H1 (cell line): Measurements from ENCODE around the gene GPRIN1. TPM values are rescaled to one million over a fixed set of nuclear protein-coding genes. Genes with fewer than 3 reads are reported as not detected.

Source experiments
- ATF2 ChIP-seq: IDR thresholded peaks from 2 replicates; pipeline ENCODE4 v1.6.1; 2012; ENCODE audit warnings: low read length, inconsistent platforms
- CBX5 ChIP-seq: fragments of 300-800, 300-1000 bp; sonication (generic); IDR thresholded peaks from 2 replicates; pipeline ENCODE4 v1.7.1; 2016; ENCODE audit warnings: antibody characterized with exemption, low read length, low read depth
- CHD7 ChIP-seq: fragments of 300-600 bp; sonication (generic); IDR thresholded peaks from 2 replicates; pipeline ENCODE4 v1.7.1; 2012; ENCODE audit warnings: low read length, moderate library complexity, mild to moderate bottlenecking, inconsistent platforms; ENCODE audit not compliant: insufficient replicate concordance
- EP300 ChIP-seq, 2 experiments: IDR thresholded peaks; 1 replicate in 1 of 2; 2 replicates in 1 of 2; pipeline ENCODE4 v1.6.1; 2011 to 2012; ENCODE audit warnings: low read depth in 2 of 2, low read length in 2 of 2, mild to moderate bottlenecking in 2 of 2, borderline replicate concordance in 1 of 2, inconsistent platforms in 1 of 2, moderate library complexity in 1 of 2
- EZH2 ChIP-seq: fragments of 200-600 bp; sonication (generic); IDR thresholded peaks from 2 replicates; pipeline ENCODE4 v1.7.1; 2012; ENCODE audit warnings: low read depth, mild to moderate bottlenecking, moderate library complexity, low read length, inconsistent platforms; ENCODE audit not compliant: severe bottlenecking
- KDM1A ChIP-seq: fragments of 200-600, 300-600 bp; sonication (generic); IDR thresholded peaks from 2 replicates; pipeline ENCODE4 v1.7.1; 2016; ENCODE audit warnings: mild to moderate bottlenecking, low read length, borderline replicate concordance
- MAX ChIP-seq: IDR thresholded peaks from 2 replicates; pipeline ENCODE4 v1.6.1; 2012; ENCODE audit warnings: inconsistent platforms
- RBBP5 ChIP-seq: IDR thresholded peaks from 2 replicates; pipeline ENCODE4 v1.7.1; 2012; ENCODE audit warnings: low read depth, mild to moderate bottlenecking, inconsistent platforms, low read length, moderate library complexity, borderline replicate concordance
- TAF7 ChIP-seq: optimal IDR thresholded peaks from 2 replicates; pipeline ENCODE3; 2011; ENCODE audit warnings: low read depth, mild to moderate bottlenecking, inconsistent platforms, low read length, moderate library complexity, borderline replicate concordance
- polyA plus RNA-seq, 7 experiments: library from polyadenylated mRNA; depleted of rRNA in 3 of 7; stranded (reverse) in 5 of 7; unstranded in 2 of 7; fragments of >200 nt in 5 of 7; fragments of 200-250 nt in 2 of 7; gene quantifications; 1 replicate in 5 of 7; 2 replicates in 1 of 7; 4 replicates in 1 of 7; pipeline versions ENCODE4 v1.2.1 to v1.2.3, GENCODE V29; 2011 to 2013; ENCODE audit warnings: missing spikeins in 2 of 7, mixed read lengths in 2 of 7
- total RNA-seq: library from RNA; stranded (reverse); fragmentation: NEBNext Ultra II Directional; extraction: Animal tissue kit (Norgen Biotek cat#: 25700); gene quantifications from 2 replicates; pipeline ENCODE4 v1.2.1, GENCODE V29; 2021

The GPRIN1 gene
- total and polyA plus RNA-seq, 2 of the 8 experiments (the other 6 are each of a cell fraction or from before 2014, with no cell fraction given) = 3.3 to 12.0 TPM

GRCh38 chr5:176561259-176561658 lies 48.7 kb downstream of the GPRIN1 start (continued):
- no peak for TF ChIP-seq CHD7
- TF ChIP-seq CBX5 = no peak
- TF ChIP-seq TAF7 = no peak
- no peak for TF ChIP-seq ATF2
- TF ChIP-seq EZH2 = no peak
- TF ChIP-seq KDM1A = no peak
- TF ChIP-seq EP300 (IDR thresholded peaks at IDR 0.05; ENCODE audit: borderline replicate concordance in 1 of 2, low read depth in 2 of 2, low read length in 2 of 2) = no peak
- TF ChIP-seq MAX = no peak
- no peak for TF ChIP-seq RBBP5
